K562 (cell line): Measurements from ENCODE around the gene MYO3A.

ENCODE experiments used
- CHD1 ChIP-seq: fragments of 200-600 bp; sonication (generic); IDR thresholded peaks from one replicate; pipeline ENCODE4 v1.6.1; 2012; ENCODE audit warnings: mild to moderate bottlenecking, moderate library complexity, low read length, inconsistent platforms
- KDM1A ChIP-seq, 2 experiments: fragments of 450-650 bp; IDR thresholded peaks; 2 replicates each; pipeline ENCODE4 v1.6.1; 2016; ENCODE audit warnings: mild to moderate bottlenecking in 2 of 2
- POLR2A ChIP-seq: fragments of 450-650 bp; conservative IDR thresholded peaks from 2 replicates; pipeline ENCODE4 v1.6.1; 2016
- STAG1 ChIP-seq: sonication (generic); formaldehyde crosslinking; IDR thresholded peaks from 2 replicates; pipeline ENCODE4 v1.5.0; 2020; ENCODE audit warnings: missing genetic modification reagents, borderline replicate concordance

GRCh38 chr10:26215396-26215934 lies 281.4 kb downstream of the MYO3A start:
- no peak for TF ChIP-seq POLR2A
- no peak for TF ChIP-seq KDM1A (IDR thresholded peaks at IDR 0.05)
- TF ChIP-seq STAG1 (CRISPR knock-in tag): no peak
- no peak for TF ChIP-seq CHD1
